ENCODE measurements around the gene RPS6KA2.

GRCh38 chr6:166435574-166435973 lies 191.5 kb downstream of the RPS6KA2 start:
- TF ChIP-seq EZH2 (IDR thresholded peaks at IDR 0.05): no peak
- TF ChIP-seq POLR2AphosphoS5 (IDR thresholded peaks at IDR 0.05; ENCODE audit: borderline replicate concordance, low read depth, low read length): no peak
- no peak for TF ChIP-seq FOXP2 (optimal IDR thresholded peaks at IDR 0.05; ENCODE audit: control extremely low read depth, extremely low read length, insufficient read depth)

Data from SK-N-MC (cell line).